SK-N-SH treated with all-trans-retinoic acid at 6 μM for 48 hours (cell line): ENCODE measurements around the gene KLRC2.

Experiments
- ATAC-seq: fragments of 200-7000 bp; cut with Tn5 transposase; 3 replicates; pipeline ENCODE4 v1.9.1; 2020; ENCODE audit warnings: mild to moderate bottlenecking, moderate library complexity
- ARNTL ChIP-seq: fragments of 450-650 bp; formaldehyde crosslinking; IDR thresholded peaks from 2 replicates; pipeline ENCODE4 v1.5.0; 2020; ENCODE audit warnings: low read depth, mild to moderate bottlenecking, moderate library complexity, borderline replicate concordance
- BACH2 ChIP-seq: fragments of 250-450 bp; sonication (Bioruptor Pico); IDR thresholded peaks from 2 replicates; pipeline ENCODE4 v1.9.0; 2021; ENCODE audit warnings: mild to moderate bottlenecking, borderline replicate concordance
- CSDC2 ChIP-seq: fragments of 250-450 bp; sonication (Bioruptor Pico); IDR thresholded peaks from 2 replicates; pipeline ENCODE4 v1.5.0; 2020; ENCODE audit warnings: mild to moderate bottlenecking, moderate library complexity
- ESRRG ChIP-seq: fragments of 250-450 bp; sonication (Bioruptor Pico); IDR thresholded peaks from 2 replicates; pipeline ENCODE4 v1.6.1; 2021; ENCODE audit warnings: mild to moderate bottlenecking
- ISL1 ChIP-seq: fragments of 250-450 bp; sonication (Bioruptor Pico); IDR thresholded peaks from 2 replicates; pipeline ENCODE4 v2.1.2; 2022; ENCODE audit warnings: mild to moderate bottlenecking, moderate library complexity
- OSR1 ChIP-seq: fragments of 250-450 bp; sonication (Bioruptor Pico); IDR thresholded peaks from 2 replicates; pipeline ENCODE4 v1.8.0; 2022; ENCODE audit warnings: moderate library complexity, mild to moderate bottlenecking, inconsistent platforms
- PPARA ChIP-seq: fragments of 250-450 bp; sonication (Bioruptor Pico); IDR thresholded peaks from 2 replicates; pipeline ENCODE4 v1.5.0; 2020; ENCODE audit warnings: mild to moderate bottlenecking, borderline replicate concordance
- RARB ChIP-seq: fragments of 250-450 bp; sonication (Bioruptor Pico); IDR thresholded peaks from 2 replicates; pipeline ENCODE4 v1.8.0; 2021; ENCODE audit warnings: mild to moderate bottlenecking, moderate library complexity
- SNAI2 ChIP-seq: fragments of 250-450 bp; sonication (Bioruptor Pico); IDR thresholded peaks from 2 replicates; pipeline ENCODE4 v1.5.0; 2020; ENCODE audit warnings: mild to moderate bottlenecking, moderate library complexity
- TCF4 ChIP-seq: fragments of 250-450 bp; sonication (Bioruptor Pico); IDR thresholded peaks from 2 replicates; pipeline ENCODE4 v1.8.0; 2021; ENCODE audit warnings: mild to moderate bottlenecking, moderate library complexity, borderline replicate concordance
- TOX ChIP-seq: fragments of 250-450 bp; sonication (Bioruptor Pico); IDR thresholded peaks from 2 replicates; pipeline ENCODE4 v1.8.0; 2021; ENCODE audit warnings: mild to moderate bottlenecking, moderate library complexity, borderline replicate concordance
- ZC3H10 ChIP-seq: fragments of 250-450 bp; sonication (Bioruptor Pico); IDR thresholded peaks from 2 replicates; pipeline ENCODE4 v1.5.1; 2021; ENCODE audit warnings: mild to moderate bottlenecking, moderate library complexity
- ZFP3 ChIP-seq: fragments of 250-450 bp; sonication (Bioruptor Pico); IDR thresholded peaks from 2 replicates; pipeline ENCODE4 v1.5.0; 2020; ENCODE audit warnings: mild to moderate bottlenecking, moderate library complexity
- ZFP30 ChIP-seq: fragments of 450-650 bp; formaldehyde crosslinking; IDR thresholded peaks from 2 replicates; pipeline ENCODE4 v1.5.0; 2022; ENCODE audit warnings: mild to moderate bottlenecking, moderate library complexity
- ZNF8 ChIP-seq: fragments of 450-650 bp; formaldehyde crosslinking; IDR thresholded peaks from 2 replicates; pipeline ENCODE4 v1.5.0; 2020; ENCODE audit warnings: mild to moderate bottlenecking, moderate library complexity
- TF ChIP-seq, protein P1 (sequence below): fragments of 250-450 bp; sonication (Bioruptor Pico); IDR thresholded peaks from 2 replicates; pipeline ENCODE4 v1.5.1; 2021; ENCODE audit warnings: mild to moderate bottlenecking, moderate library complexity
- TF ChIP-seq, protein P2 (sequence below): fragments of 250-450 bp; sonication (Bioruptor Pico); IDR thresholded peaks from 2 replicates; pipeline ENCODE4 v1.5.1; 2020; ENCODE audit warnings: low read depth, mild to moderate bottlenecking, moderate library complexity
- TF ChIP-seq, protein P3 (sequence below): fragments of 250-450 bp; sonication (Bioruptor Pico); IDR thresholded peaks from 2 replicates; pipeline ENCODE4 v1.8.0; 2021; ENCODE audit warnings: low read depth, mild to moderate bottlenecking, moderate library complexity, borderline replicate concordance
- TF ChIP-seq, protein P4 (sequence below): fragments of 250-450 bp; sonication (Bioruptor Pico); IDR thresholded peaks from 2 replicates; pipeline ENCODE4 v1.5.0; 2020; ENCODE audit warnings: mild to moderate bottlenecking, moderate library complexity

The KLRC2 gene

DNA sequence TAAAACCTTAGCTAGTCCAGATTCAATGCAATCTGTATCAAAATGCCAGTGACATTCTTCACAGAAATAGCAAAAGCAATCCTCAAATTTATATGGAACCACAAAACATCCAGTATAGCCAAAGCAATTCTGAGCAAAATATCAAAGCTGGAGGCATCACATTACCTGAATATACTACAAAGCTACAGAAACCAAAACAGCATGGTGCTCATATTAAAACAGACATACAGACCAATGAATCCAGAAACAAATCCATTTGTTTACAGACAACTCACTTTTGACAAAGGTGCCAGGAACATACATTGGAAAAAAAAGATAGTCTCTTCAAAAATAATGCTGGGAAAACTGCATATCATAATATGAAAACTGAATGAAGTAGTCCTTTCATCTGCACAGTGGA lies 31.0 kb downstream of the KLRC2 start:
- no peak for ATAC-seq
- no peak for TF ChIP-seq OSR1
- no peak for TF ChIP-seq SNAI2 (CRISPR knock-in tag)
- no peak for TF ChIP-seq ZFP3
- TF ChIP-seq, protein P1, sequence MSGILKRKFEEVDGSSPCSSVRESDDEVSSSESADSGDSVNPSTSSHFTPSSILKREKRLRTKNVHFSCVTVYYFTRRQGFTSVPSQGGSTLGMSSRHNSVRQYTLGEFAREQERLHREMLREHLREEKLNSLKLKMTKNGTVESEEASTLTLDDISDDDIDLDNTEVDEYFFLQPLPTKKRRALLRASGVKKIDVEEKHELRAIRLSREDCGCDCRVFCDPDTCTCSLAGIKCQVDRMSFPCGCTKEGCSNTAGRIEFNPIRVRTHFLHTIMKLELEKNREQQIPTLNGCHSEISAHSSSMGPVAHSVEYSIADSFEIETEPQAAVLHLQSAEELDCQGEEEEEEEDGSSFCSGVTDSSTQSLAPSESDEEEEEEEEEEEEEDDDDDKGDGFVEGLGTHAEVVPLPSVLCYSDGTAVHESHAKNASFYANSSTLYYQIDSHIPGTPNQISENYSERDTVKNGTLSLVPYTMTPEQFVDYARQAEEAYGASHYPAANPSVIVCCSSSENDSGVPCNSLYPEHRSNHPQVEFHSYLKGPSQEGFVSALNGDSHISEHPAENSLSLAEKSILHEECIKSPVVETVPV (CRISPR knock-in tag), result no peak
- TF ChIP-seq BACH2, result no peak
- TF ChIP-seq, protein P2, sequence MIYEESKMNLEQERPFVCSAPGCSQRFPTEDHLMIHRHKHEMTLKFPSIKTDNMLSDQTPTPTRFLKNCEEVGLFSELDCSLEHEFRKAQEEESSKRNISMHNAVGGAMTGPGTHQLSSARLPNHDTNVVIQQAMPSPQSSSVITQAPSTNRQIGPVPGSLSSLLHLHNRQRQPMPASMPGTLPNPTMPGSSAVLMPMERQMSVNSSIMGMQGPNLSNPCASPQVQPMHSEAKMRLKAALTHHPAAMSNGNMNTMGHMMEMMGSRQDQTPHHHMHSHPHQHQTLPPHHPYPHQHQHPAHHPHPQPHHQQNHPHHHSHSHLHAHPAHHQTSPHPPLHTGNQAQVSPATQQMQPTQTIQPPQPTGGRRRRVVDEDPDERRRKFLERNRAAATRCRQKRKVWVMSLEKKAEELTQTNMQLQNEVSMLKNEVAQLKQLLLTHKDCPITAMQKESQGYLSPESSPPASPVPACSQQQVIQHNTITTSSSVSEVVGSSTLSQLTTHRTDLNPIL (CRISPR knock-in tag), result no peak
- no peak for TF ChIP-seq ISL1 (CRISPR knock-in tag)
- TF ChIP-seq ESRRG (CRISPR knock-in tag), result no peak
- TF ChIP-seq CSDC2 (CRISPR knock-in tag), result no peak
- TF ChIP-seq ZC3H10 (CRISPR knock-in tag), result no peak
- no peak for TF ChIP-seq ARNTL (CRISPR knock-in tag)
- TF ChIP-seq, protein P3, sequence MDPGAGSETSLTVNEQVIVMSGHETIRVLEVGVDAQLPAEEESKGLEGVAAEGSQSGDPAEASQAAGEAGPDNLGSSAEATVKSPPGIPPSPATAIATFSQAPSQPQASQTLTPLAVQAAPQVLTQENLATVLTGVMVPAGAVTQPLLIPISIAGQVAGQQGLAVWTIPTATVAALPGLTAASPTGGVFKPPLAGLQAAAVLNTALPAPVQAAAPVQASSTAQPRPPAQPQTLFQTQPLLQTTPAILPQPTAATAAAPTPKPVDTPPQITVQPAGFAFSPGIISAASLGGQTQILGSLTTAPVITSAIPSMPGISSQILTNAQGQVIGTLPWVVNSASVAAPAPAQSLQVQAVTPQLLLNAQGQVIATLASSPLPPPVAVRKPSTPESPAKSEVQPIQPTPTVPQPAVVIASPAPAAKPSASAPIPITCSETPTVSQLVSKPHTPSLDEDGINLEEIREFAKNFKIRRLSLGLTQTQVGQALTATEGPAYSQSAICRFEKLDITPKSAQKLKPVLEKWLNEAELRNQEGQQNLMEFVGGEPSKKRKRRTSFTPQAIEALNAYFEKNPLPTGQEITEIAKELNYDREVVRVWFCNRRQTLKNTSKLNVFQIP (CRISPR knock-in tag), result no peak
- no peak for TF ChIP-seq TCF4 (CRISPR knock-in tag)

DNA sequence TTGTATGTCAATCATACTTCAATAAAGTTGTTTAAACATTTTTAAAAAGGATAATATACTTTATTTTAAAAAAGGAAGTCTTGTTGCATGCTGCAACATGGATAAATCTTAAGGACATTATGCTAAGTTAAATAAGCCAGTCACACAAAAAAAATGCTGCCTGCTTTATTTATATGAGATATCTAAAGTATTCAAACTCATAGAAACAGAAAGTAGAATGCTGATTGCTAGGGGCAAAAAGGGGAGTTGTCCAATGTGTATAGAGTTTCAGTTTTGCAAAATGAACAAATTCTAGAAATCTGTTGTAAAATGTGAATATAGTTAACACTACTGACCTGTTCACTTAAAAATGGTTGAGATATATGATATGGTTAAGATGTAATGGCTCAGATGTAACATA lies 35.0 kb downstream of the KLRC2 start:
- no peak for TF ChIP-seq SNAI2 (CRISPR knock-in tag)
- TF ChIP-seq, protein P2 (CRISPR knock-in tag), result no peak
- no peak for ATAC-seq

DNA sequence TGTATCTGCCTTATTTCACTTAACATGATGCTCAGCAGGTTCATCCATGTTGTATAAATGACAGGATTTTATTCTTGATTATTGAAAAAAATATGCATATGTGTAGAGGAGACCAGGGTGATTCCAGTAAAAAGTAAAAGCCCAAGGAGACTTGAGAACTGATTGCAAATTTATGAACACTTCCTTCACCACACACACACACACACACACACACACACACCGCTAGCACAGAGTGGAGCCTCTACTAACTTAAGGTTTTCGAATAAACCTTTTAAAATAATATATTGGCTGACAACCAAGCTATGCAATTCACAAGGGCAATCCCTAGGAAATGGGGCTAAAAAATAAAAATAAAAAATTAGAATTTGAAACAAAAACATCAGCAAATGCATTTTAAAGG lies 37.6 kb downstream of the KLRC2 start:
- TF ChIP-seq RARB (CRISPR knock-in tag) (no peak), TCF4 (CRISPR knock-in tag) (no peak), ISL1 (CRISPR knock-in tag) (no peak), BACH2 (no peak), SNAI2 (CRISPR knock-in tag) (no peak), ZNF8 (CRISPR knock-in tag) (no peak), ZFP30 (no peak), ESRRG (CRISPR knock-in tag) (no peak), PPARA (CRISPR knock-in tag) (no peak), OSR1 (no peak), TOX (CRISPR knock-in tag) (no peak)
- TF ChIP-seq, protein P1 (CRISPR knock-in tag), result no peak
- TF ChIP-seq, protein P4, sequence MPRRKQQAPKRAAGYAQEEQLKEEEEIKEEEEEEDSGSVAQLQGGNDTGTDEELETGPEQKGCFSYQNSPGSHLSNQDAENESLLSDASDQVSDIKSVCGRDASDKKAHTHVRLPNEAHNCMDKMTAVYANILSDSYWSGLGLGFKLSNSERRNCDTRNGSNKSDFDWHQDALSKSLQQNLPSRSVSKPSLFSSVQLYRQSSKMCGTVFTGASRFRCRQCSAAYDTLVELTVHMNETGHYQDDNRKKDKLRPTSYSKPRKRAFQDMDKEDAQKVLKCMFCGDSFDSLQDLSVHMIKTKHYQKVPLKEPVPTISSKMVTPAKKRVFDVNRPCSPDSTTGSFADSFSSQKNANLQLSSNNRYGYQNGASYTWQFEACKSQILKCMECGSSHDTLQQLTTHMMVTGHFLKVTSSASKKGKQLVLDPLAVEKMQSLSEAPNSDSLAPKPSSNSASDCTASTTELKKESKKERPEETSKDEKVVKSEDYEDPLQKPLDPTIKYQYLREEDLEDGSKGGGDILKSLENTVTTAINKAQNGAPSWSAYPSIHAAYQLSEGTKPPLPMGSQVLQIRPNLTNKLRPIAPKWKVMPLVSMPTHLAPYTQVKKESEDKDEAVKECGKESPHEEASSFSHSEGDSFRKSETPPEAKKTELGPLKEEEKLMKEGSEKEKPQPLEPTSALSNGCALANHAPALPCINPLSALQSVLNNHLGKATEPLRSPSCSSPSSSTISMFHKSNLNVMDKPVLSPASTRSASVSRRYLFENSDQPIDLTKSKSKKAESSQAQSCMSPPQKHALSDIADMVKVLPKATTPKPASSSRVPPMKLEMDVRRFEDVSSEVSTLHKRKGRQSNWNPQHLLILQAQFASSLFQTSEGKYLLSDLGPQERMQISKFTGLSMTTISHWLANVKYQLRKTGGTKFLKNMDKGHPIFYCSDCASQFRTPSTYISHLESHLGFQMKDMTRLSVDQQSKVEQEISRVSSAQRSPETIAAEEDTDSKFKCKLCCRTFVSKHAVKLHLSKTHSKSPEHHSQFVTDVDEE (CRISPR knock-in tag), result no peak
- TF ChIP-seq, protein P3 (CRISPR knock-in tag), result no peak
- TF ChIP-seq, protein P2 (CRISPR knock-in tag), result no peak
- ATAC-seq, result no peak
